GM18498 (cell line): ENCODE measurements around the gene F13A1.

Experiments used
- ATAC-seq: cut with Tn5 transposase; IDR thresholded peaks from one replicate; pipeline ENCODE4 v1.9.1; 2021; ENCODE audit warnings: mild to moderate bottlenecking, moderate library complexity; ENCODE audit not compliant: unreplicated experiment

The F13A1 gene

GRCh38 chr6:6195080-6195479, 125.4 kb downstream of the F13A1 start:
- no peak for ATAC-seq

- ATAC-seq = no peak
These were observed 127.2 kb downstream of the F13A1 start for GRCh38 chr6:6193221-6193745.

GRCh38 chr6:6191909-6192308, 128.6 kb downstream of the F13A1 start:
- ATAC-seq = no peak

DNA sequence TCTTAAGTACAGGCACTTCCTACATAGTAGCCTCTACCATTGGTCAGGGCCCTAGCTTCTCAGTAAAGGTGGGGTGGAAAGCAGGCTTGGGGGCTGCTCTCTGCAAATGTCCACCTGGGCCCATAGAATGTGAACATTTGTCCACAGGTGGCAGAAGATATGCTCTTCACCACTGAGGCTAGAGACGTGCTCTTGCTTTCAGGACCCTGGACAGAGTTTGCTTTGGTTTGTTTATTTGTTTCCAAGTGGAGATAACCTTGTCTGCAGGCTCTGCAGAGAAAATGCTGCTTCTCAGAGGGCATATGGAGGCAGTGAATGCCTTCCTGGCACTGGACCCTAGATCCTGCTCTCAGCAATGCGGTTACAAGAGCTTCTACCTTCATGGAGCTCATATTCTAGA, 129.0 kb downstream of the F13A1 start:
- no peak for ATAC-seq

GRCh38 chr6:6180684-6181083, 139.8 kb downstream of the F13A1 start:
- ATAC-seq = no peak

GRCh38 chr6:6179858-6180623, 140.4 kb downstream of the F13A1 start:
- no peak for ATAC-seq

GRCh38 chr6:6178795-6179194, 141.7 kb downstream of the F13A1 start:
- ATAC-seq = no peak

- ATAC-seq = no peak
These were observed 142.7 kb downstream of the F13A1 start for GRCh38 chr6:6177754-6178153.

- no peak for ATAC-seq
These were observed 143.8 kb downstream of the F13A1 start for GRCh38 chr6:6176586-6177228.

DNA sequence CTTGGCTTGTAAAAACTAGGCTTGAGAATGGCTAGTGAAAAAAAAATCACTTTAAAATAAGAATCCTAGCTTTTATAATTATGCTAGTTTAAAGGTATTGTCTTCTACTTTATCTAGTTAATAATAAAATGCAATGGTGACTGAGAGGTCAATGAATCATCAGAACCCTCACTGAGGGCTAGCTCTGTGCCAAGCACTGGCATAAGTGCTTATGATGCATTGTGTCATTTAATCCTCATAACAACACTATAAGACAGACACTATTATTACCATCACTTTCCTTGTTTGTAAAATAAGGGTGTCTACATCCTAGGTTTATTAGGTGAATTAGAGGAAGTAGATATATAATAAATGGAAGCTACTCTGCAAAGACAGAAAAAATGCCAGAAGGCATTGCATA, 144.3 kb downstream of the F13A1 start:
- no peak for ATAC-seq

GRCh38 chr6:6169141-6169540, 151.3 kb downstream of the F13A1 start:
- no peak for ATAC-seq

GRCh38 chr6:6166064-6166463, 154.4 kb downstream of the F13A1 start:
- no peak for ATAC-seq

GRCh38 chr6:6164367-6164766, 156.1 kb downstream of the F13A1 start:
- ATAC-seq = no peak

GRCh38 chr6:6154335-6154734, 166.1 kb downstream of the F13A1 start:
- ATAC-seq = no peak

GRCh38 chr6:6152060-6152459, 168.4 kb downstream of the F13A1 start:
- ATAC-seq = no peak

GRCh38 chr6:6148192-6148815, 172.2 kb downstream of the F13A1 start:
- no peak for ATAC-seq

DNA sequence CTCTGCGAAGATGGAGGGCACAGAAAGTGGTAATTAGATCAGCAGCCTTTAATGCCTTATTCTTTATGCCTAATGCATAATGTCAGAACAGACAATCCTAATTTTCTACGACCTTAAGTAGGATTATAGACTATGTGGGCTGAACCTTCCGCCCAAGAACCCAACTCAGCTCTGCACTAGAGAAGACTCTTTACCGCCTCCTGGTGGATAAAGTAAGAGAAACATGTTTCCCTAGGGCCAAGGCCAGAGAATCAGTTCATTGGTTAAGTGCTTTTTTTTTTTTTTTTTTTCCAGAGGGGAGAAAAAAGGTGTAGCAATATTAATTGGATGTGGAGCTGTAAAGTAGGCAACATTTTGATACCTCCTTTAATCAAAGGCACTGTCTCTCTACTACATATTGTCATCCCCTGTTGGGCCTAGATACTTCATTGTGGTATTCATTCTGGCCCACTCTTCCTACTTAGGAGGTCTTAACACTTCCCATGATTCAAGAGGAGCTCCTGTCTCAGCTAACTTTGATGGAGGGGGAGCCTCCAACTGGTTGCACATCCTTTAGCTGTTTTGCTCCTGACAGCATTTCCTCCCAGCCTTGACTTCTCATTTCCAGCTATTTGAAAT, 188.9 kb downstream of the F13A1 start:
- no peak for ATAC-seq

DNA sequence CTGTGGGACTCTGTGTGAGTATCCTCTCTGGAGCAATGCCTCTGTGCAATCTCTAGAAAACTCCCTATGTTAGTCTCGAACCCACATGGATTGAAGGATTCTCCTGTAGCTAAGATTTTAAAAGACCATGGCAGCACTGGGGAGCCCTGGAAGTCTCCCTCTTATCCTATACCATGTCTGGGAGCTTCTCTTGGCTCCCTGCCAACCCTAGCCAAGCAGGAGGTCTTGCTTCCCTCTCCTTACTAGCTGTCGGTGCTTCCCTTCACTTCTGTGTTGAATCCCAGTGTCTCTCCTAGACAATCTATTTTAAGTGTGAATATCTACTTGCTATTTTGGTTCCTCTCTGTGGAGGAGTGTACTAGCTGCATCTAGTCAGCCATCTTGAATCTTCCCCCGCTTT, 195.0 kb downstream of the F13A1 start:
- no peak for ATAC-seq

DNA sequence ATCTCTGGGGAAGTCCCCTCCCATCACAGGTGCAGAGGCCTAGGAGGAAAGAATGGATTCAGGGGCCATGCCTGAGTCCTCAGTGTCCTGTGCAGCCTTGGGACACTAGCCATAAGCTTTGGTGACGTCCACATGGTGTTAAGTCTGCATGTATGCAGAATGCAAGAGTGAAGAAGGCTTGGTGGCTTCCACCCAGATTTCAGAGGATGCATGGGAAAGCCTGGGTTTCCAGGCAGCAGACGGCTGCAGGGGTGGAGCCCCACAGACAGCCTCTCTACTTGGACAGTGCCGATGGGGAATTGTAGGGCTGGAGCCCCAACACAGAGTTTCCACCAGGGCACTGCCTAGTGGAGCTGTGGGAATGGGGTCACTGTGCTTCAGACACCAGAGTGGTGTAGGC, 196.7 kb downstream of the F13A1 start:
- no peak for ATAC-seq

DNA sequence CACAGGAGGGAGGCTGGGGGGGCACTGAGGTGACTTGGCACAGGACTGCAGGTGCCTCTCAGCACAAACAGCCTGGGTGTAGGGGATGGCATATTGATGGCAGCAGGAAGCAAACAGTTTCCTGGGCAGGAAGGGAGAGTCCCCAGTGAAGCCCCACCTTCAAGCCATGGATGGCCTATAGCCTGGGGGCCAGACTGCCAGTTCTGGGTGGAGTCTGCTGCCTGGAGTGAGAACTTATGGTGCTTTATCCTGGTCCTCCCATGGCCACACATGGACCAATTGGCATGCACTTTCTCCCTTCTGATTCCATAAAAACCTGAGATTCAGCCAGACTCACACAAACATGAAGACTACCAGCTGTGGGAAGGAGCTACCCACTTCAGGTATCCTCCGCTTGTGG, 198.5 kb downstream of the F13A1 start:
- no peak for ATAC-seq

DNA sequence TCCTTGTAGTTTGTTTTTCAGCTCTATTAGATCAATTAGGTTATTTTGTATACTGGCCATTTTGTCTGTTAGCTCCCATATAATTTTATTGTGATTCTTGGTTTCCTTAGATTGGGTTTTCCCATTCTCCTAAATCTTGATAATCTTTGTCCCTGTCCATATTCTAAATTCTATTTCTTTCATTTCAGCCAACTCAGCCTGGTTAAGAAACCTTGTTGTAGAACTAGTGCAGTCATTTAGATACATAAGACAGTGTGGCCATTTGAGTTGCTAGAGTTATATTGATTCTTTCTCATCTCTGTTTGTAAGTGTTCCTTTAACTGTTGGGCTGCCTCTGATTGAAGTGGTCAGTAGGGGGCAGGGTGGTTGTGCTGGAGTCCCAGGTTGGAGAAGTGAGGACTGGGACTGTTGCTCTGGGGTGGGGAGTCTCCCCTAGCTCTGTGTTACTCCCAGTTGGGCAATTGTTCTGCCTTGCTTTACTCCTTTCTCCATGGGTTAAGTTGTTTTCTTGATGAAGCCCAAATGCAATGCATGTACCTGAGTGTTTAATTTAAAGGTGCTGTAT, 214.9 kb downstream of the F13A1 start:
- no peak for ATAC-seq
